Vein endothelial cell (primary cell): ENCODE data around the gene PSEN1. TPM values are rescaled to one million over a fixed set of nuclear protein-coding genes. Genes with fewer than 3 reads are reported as not detected.

Source experiments
- small RNA-seq: library from RNA; depleted of rRNA; stranded (forward); fragments of <200 nt; gene quantifications from one replicate; pipeline ENCODE3, GENCODE V24; 2012
- total RNA-seq: library from RNA; depleted of rRNA; stranded (reverse); fragments of >200 nt; gene quantifications from 2 replicates; pipeline ENCODE4 v1.2.3, GENCODE V29; 2012

The PSEN1 gene
- 45.7 and 49.0 TPM in 2 replicates for total RNA-seq

GRCh38 chr14:73136387-73137225 lies at the start of gene PSEN1:
Gene PSEN1, plus strand, starts transcription at chr14:73136507. Its CDS starts 11,513 bp downstream, at chr14:73148020.

GRCh38 chr14:73237219-73237785 lies 101.0 kb downstream of the PSEN1 start, which contains the start of gene PAPLN:
Gene PAPLN, plus strand, starts transcription at chr14:73237506. Its CDS starts 2,273 bp downstream, at chr14:73239779.

Small RNA genes within 50 kb of the gene (small RNA-seq; reads per million reads assigned to genes)
- gene AC004858.1 = not detected
- not detected for gene RNU6-419P

Other genes with a start within 250 kb of the PSEN1 start
- gene DPF3, start 242.4 kb upstream of the PSEN1 start, total RNA-seq = 4.2 and 7.0 TPM in 2 replicates
- gene DCAF4, start 210.0 kb upstream of the PSEN1 start, total RNA-seq = 10.1 and 12.5 TPM in 2 replicates
- 29.7 and 30.3 TPM in 2 replicates for gene ZFYVE1, start 109.4 kb upstream of the PSEN1 start, total RNA-seq
- 39.2 and 61.5 TPM in 2 replicates for gene RBM25, start 78.0 kb upstream of the PSEN1 start, total RNA-seq
- gene PAPLN, start 101.0 kb downstream of the PSEN1 start, total RNA-seq = 10.1 and 11.4 TPM in 2 replicates